GM19372 (cell line): ENCODE results near the gene FIBCD1.

Source experiments
- ATAC-seq: cut with Tn5 transposase; IDR thresholded peaks from one replicate; pipeline ENCODE4 v1.9.1; 2021; ENCODE audit warnings: mild to moderate bottlenecking, low read depth, moderate library complexity; ENCODE audit not compliant: unreplicated experiment

Gene FIBCD1

GRCh38 chr9:130884542-130885483, 54.2 kb downstream of the FIBCD1 start:
- ATAC-seq = no peak

- ATAC-seq = no peak
Measured at GRCh38 chr9:130884111-130884531, 54.9 kb downstream of the FIBCD1 start.

- ATAC-seq = no peak
Measured at GRCh38 chr9:130883479-130883878, 55.6 kb downstream of the FIBCD1 start.

- no peak for ATAC-seq
Measured at GRCh38 chr9:130882696-130883225, 56.3 kb downstream of the FIBCD1 start.

- no peak for ATAC-seq
Measured at GRCh38 chr9:130881516-130881915, 57.5 kb downstream of the FIBCD1 start.

GRCh38 chr9:130880599-130881220, 58.3 kb downstream of the FIBCD1 start:
- no peak for ATAC-seq

GRCh38 chr9:130879863-130880411, 59.1 kb downstream of the FIBCD1 start:
- no peak for ATAC-seq

GRCh38 chr9:130878295-130878694, 60.8 kb downstream of the FIBCD1 start:
- ATAC-seq = no peak

- no peak for ATAC-seq
Measured at GRCh38 chr9:130877300-130877699, 61.7 kb downstream of the FIBCD1 start.

GRCh38 chr9:130874783-130875182, 64.3 kb downstream of the FIBCD1 start:
- no peak for ATAC-seq

- ATAC-seq = no peak
Measured at GRCh38 chr9:130873966-130874365, 65.1 kb downstream of the FIBCD1 start.

- no peak for ATAC-seq
Measured at GRCh38 chr9:130872912-130873503, 66.0 kb downstream of the FIBCD1 start.

- no peak for ATAC-seq
Measured at GRCh38 chr9:130872508-130872907, 66.5 kb downstream of the FIBCD1 start.

- no peak for ATAC-seq
Measured at GRCh38 chr9:130872093-130872492, 67.0 kb downstream of the FIBCD1 start.

- no peak for ATAC-seq
Measured at GRCh38 chr9:130871395-130872062, 67.5 kb downstream of the FIBCD1 start.

GRCh38 chr9:130870491-130871381, 68.3 kb downstream of the FIBCD1 start:
- no peak for ATAC-seq

GRCh38 chr9:130869250-130869649, 69.8 kb downstream of the FIBCD1 start:
- no peak for ATAC-seq

GRCh38 chr9:130868230-130868629, 70.8 kb downstream of the FIBCD1 start:
- ATAC-seq = no peak

GRCh38 chr9:130867556-130867955, 71.5 kb downstream of the FIBCD1 start:
- ATAC-seq = no peak
